ENCODE measurements around the gene WDR45B.

GRCh38 chr17:82587234-82588086, 60.8 kb downstream of the WDR45B start:
- TF ChIP-seq CTCF (IDR thresholded peaks at IDR 0.05; ENCODE audit: extremely low read depth in 1 of 2, insufficient read depth in 1 of 2, low read depth in 1 of 2, low read length in 2 of 2) (no peak), JUN (IDR thresholded peaks at IDR 0.05; ENCODE audit: borderline replicate concordance, insufficient read depth, insufficient read length, low read depth) (no peak), POLR2A (IDR thresholded peaks at IDR 0.05; ENCODE audit: low read depth, low read length) (no peak), MYC (IDR thresholded peaks at IDR 0.05; ENCODE audit: low read depth, low read length) (no peak), POLR2AphosphoS5 (IDR thresholded peaks at IDR 0.05; ENCODE audit: insufficient read depth, low read depth, low read length) (no peak), FOS (IDR thresholded peaks at IDR 0.05; ENCODE audit: borderline replicate concordance, insufficient read depth, low read length) (no peak), EZH2 (IDR thresholded peaks at IDR 0.05; ENCODE audit: borderline replicate concordance, low read depth, low read length, severe bottlenecking) (no peak), GATA2 (IDR thresholded peaks at IDR 0.05; ENCODE audit: insufficient read depth, insufficient read length, low read depth, low read length) (no peak)
- TF ChIP-seq, protein P1, sequence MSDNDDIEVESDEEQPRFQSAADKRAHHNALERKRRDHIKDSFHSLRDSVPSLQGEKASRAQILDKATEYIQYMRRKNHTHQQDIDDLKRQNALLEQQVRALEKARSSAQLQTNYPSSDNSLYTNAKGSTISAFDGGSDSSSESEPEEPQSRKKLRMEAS (IDR thresholded peaks at IDR 0.05; ENCODE audit: insufficient read depth, insufficient read length), result no peak
